AG09309 (cell line): Measurements from ENCODE around the gene GDAP1L1.

Experiments used
- DNase-seq: peaks from one replicate; pipeline ENCODE4 v3.0.0-alpha.2; 2010; ENCODE audit warnings: low read depth
- H3K4me3 ChIP-seq: 2 replicates; pipeline ENCODE4 v1.5.1; 2011; ENCODE audit warnings: mild to moderate bottlenecking, low read depth, low read length, moderate library complexity; ENCODE audit not compliant: control insufficient read depth
- TF ChIP-seq, protein P1 (sequence below): IDR thresholded peaks from 2 replicates; pipeline ENCODE4 v1.5.1; 2011; ENCODE audit warnings: mild to moderate bottlenecking, low read depth, low read length, inconsistent platforms; ENCODE audit not compliant: insufficient read depth, control insufficient read depth; ENCODE audit errors: missing control alignments

Gene GDAP1L1

GRCh38 chr20:44280387-44280786 lies 33.3 kb downstream of the GDAP1L1 start:
- TF ChIP-seq, protein P1, sequence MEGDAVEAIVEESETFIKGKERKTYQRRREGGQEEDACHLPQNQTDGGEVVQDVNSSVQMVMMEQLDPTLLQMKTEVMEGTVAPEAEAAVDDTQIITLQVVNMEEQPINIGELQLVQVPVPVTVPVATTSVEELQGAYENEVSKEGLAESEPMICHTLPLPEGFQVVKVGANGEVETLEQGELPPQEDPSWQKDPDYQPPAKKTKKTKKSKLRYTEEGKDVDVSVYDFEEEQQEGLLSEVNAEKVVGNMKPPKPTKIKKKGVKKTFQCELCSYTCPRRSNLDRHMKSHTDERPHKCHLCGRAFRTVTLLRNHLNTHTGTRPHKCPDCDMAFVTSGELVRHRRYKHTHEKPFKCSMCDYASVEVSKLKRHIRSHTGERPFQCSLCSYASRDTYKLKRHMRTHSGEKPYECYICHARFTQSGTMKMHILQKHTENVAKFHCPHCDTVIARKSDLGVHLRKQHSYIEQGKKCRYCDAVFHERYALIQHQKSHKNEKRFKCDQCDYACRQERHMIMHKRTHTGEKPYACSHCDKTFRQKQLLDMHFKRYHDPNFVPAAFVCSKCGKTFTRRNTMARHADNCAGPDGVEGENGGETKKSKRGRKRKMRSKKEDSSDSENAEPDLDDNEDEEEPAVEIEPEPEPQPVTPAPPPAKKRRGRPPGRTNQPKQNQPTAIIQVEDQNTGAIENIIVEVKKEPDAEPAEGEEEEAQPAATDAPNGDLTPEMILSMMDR, result no peak
- no peak overlapping the region for H3K4me3 ChIP-seq
- no peak for DNase-seq

DNA sequence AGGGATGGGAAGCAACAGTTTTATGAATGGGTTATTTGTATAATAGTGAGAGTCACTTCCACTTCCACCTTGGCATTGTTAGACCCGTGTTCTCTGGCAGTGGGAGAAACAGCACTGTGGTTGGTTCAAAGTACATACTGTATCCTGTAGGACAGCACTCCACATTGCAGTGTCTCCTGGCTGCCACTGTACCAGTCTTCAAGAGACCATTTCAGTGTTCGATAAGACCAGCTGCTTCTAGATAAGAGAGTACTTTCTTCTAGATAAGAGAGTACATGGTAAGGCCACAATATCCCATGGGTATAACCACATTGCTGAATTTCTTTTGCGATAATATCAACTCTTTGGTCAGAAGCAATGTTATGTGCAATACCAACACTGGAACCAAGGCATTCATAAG lies 35.1 kb downstream of the GDAP1L1 start:
- TF ChIP-seq, protein P1, result no peak
- no peak overlapping the region for H3K4me3 ChIP-seq
- DNase-seq, result no peak

- TF ChIP-seq, protein P1, result no peak
- no peak overlapping the region for H3K4me3 ChIP-seq
- no peak for DNase-seq
Observed at GRCh38 chr20:44284032-44284431, 36.9 kb downstream of the GDAP1L1 start.

GRCh38 chr20:44287272-44288097 lies 40.4 kb downstream of the GDAP1L1 start:
- no peak for DNase-seq
- TF ChIP-seq, protein P1, result no peak
- no peak overlapping the region for H3K4me3 ChIP-seq

DNA sequence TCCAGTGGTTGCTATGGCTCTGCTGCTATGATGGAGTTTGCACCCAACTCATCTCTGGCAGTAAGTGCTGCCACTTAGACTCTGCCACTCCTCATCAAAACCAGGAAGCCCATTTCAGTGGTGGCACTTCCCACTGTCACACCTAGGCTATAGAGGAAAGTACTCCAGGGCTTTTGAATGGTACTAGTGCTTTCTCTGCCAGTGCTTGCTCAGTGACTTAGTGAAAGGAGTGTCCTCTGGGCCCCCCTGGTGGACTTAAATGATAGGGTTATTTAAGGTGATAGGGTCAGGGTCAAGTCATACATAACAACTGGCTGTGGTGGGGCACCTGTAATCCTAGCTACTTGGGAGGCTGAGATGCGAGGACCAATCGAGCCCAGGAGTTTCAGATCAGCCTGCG lies 41.1 kb downstream of the GDAP1L1 start:
- no peak for DNase-seq
- TF ChIP-seq, protein P1, result no peak
- H3K4me3 ChIP-seq, result no peak overlapping the region

DNA sequence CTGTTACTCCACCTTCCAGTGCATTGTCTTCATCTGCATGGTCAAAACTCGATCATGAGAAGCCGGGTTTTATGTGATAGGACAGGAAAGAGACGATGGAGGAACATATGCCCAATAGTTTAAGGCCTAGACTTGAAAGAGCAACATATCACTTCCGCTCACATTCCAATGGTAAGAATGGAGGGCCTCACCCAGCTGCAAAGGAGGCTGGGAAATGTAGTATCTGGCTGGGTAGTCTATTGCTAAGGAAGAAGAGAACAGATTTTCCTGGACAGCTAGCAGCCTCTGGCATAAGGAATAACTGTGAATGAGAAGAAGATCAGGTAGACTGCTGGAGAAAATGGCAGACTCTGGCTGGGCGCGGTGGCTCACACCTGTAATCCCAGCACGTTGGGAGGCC lies 44.6 kb downstream of the GDAP1L1 start:
- TF ChIP-seq, protein P1, result no peak
- DNase-seq, result no peak
- H3K4me3 ChIP-seq, result no peak overlapping the region

GRCh38 chr20:44296011-44296410 lies 48.9 kb downstream of the GDAP1L1 start:
- TF ChIP-seq, protein P1, result no peak
- no peak overlapping the region for H3K4me3 ChIP-seq
- DNase-seq, result no peak
